HCT116 (cell line): ENCODE measurements around the gene ADGRA1. TPM values are rescaled to one million over a fixed set of nuclear protein-coding genes. Genes with fewer than 3 reads are reported as not detected.

Source experiments
- ATAC-seq: fragments of 200-7000 bp; cut with Tn5 transposase; 2 replicates; pipeline ENCODE4 v1.9.1; 2020; ENCODE audit warnings: mild to moderate bottlenecking, moderate library complexity
- BruUV-seq: library from RNA; stranded (reverse); fragments of 400-500 nt; replicated peaks from 2 replicates; lab custom pipeline; 2021; lab: Mats Ljungman, UMichigan
- CTCF ChIA-PET: fragments of 300-600 bp; sonication (Branson Sonifier 250); formaldehyde crosslinking; loops from one replicate; lab custom pipeline; 2021; ENCODE audit warnings: antibody characterized with exemption; lab: Charles Lee
- POLR2A ChIA-PET: fragments of 300-600, 350-600 bp; sonication (Branson Sonifier 250); formaldehyde crosslinking; loops from one replicate; lab custom pipeline; 2021; ENCODE audit warnings: antibody characterized with exemption; lab: Charles Lee
- RAD21 ChIA-PET, 2 experiments: fragments of 300-600 bp; sonication (Branson Sonifier 250); formaldehyde crosslinking; loops; one replicate each; lab custom pipeline; 2023; ENCODE audit warnings: low total read pairs in 2 of 2; ENCODE audit not compliant: uncharacterized antibody in 2 of 2, unreplicated experiment in 2 of 2, low non-redundant PET in 1 of 2; lab: Charles Lee
- DNase-seq: peaks from one replicate; pipeline ENCODE4 v3.0.0-alpha.2; 2010; ENCODE audit warnings: low read depth, low spot score
- H2AFZ ChIP-seq: fragments of 200-600 bp; shearing (Covaris generic), sonication (generic); 2 replicates; pipeline ENCODE4 v1.6.1; 2017; ENCODE audit warnings: low read depth, mixed run types, mixed read lengths, antibody characterized with exemption, low read length; ENCODE audit not compliant: poor library complexity, severe bottlenecking
- H3K27ac ChIP-seq: 2 replicates; pipeline ENCODE4 v1.5.1; 2012; ENCODE audit warnings: low read depth, low read length
- H3K27me3 ChIP-seq: fragments of 200-600 bp; sonication (generic); 2 replicates; pipeline ENCODE4 v1.6.1; 2016; ENCODE audit warnings: mixed run types, low read length, mixed read lengths; ENCODE audit not compliant: insufficient read depth
- H3K36me3 ChIP-seq, 2 experiments: fragments of 200-500 bp in 1 of 2; fragments of 200-600 bp in 1 of 2; sonication (Bioruptor generic) in 1 of 2; sonication (generic) in 1 of 2; 2 replicates each; pipeline versions ENCODE4 v1.5.1 to v1.6.1; 2014 to 2016; ENCODE audit warnings: low read length in 2 of 2, inconsistent platforms in 1 of 2, mixed read lengths in 1 of 2, mixed run types in 1 of 2; ENCODE audit not compliant: insufficient read depth in 2 of 2, control insufficient read depth in 1 of 2
- H3K4me1 ChIP-seq, 2 experiments: fragments of 200-600 bp in 1 of 2; sonication (generic) in 1 of 2; 2 replicates each; pipeline versions ENCODE4 v1.5.1 to v1.6.1; 2012 to 2017; ENCODE audit warnings: low read length in 2 of 2, inconsistent platforms in 1 of 2, mild to moderate bottlenecking in 1 of 2, mixed read lengths in 1 of 2, mixed run types in 1 of 2, moderate library complexity in 1 of 2; ENCODE audit not compliant: insufficient read depth in 2 of 2, control insufficient read depth in 1 of 2
- H3K4me2 ChIP-seq: fragments of 200-600 bp; sonication (generic); 2 replicates; pipeline ENCODE4 v1.6.1; 2017; ENCODE audit warnings: mixed run types, low read length, mixed read lengths
- H3K4me3 ChIP-seq, 2 experiments: fragments of 200-600 bp in 1 of 2; sonication (generic) in 1 of 2; replicated peaks in 1 of 2; 2 replicates each; pipeline ENCODE4 v1.5.1; 2011 to 2016; ENCODE audit warnings: low read length in 2 of 2, control low read depth in 1 of 2, low read depth in 1 of 2, mild to moderate bottlenecking in 1 of 2, mixed read lengths in 1 of 2, mixed run types in 1 of 2
- H3K79me2 ChIP-seq: fragments of 200-600 bp; sonication (generic); 2 replicates; pipeline ENCODE4 v1.6.1; 2017; ENCODE audit warnings: mild to moderate bottlenecking, mixed run types, low read length, moderate library complexity, mixed read lengths; ENCODE audit not compliant: insufficient read depth
- H3K9ac ChIP-seq: fragments of 200-600 bp; sonication (generic); 2 replicates; pipeline ENCODE4 v1.6.1; 2016; ENCODE audit warnings: low read length, mixed read lengths
- H3K9me2 ChIP-seq: fragments of 200-600 bp; sonication (generic), shearing (Covaris generic); 2 replicates; pipeline ENCODE4 v1.6.1; 2017; ENCODE audit warnings: mixed run types, mild to moderate bottlenecking, moderate library complexity; ENCODE audit not compliant: insufficient read depth
- H3K9me3 ChIP-seq, 2 experiments: fragments of 200-500 bp in 1 of 2; fragments of 200-600 bp in 1 of 2; sonication (Bioruptor generic) in 1 of 2; sonication (generic) in 1 of 2; 2 replicates each; pipeline ENCODE4 v1.6.1; 2014 to 2017; ENCODE audit warnings: low read length in 2 of 2, mixed read lengths in 2 of 2, inconsistent platforms in 1 of 2, low read depth in 1 of 2, mild to moderate bottlenecking in 1 of 2, mixed run types in 1 of 2, moderate library complexity in 1 of 2; ENCODE audit not compliant: control insufficient read depth in 1 of 2, insufficient read depth in 1 of 2
- H4K20me1 ChIP-seq: fragments of 200-600 bp; sonication (generic), shearing (Covaris generic); 2 replicates; pipeline ENCODE4 v1.6.1; 2017; ENCODE audit warnings: mixed run types, mild to moderate bottlenecking, moderate library complexity; ENCODE audit not compliant: insufficient read depth
- CBX3 ChIP-seq: IDR thresholded peaks from 2 replicates; pipeline ENCODE4 v1.6.1; 2012; ENCODE audit warnings: low read depth
- EZH2 ChIP-seq: fragments of 200-600 bp; sonication (generic); IDR thresholded peaks from 2 replicates; pipeline ENCODE4 v1.6.1; 2017; ENCODE audit warnings: antibody characterized with exemption, mixed run types
- EZH2phosphoT487 ChIP-seq: fragments of 200-600 bp; IDR thresholded peaks from 2 replicates; pipeline ENCODE4 v1.6.1; 2018; ENCODE audit warnings: antibody characterized with exemption, borderline replicate concordance
- FOSL1 ChIP-seq: IDR thresholded peaks from 2 replicates; pipeline ENCODE4 v1.6.1; 2012; ENCODE audit warnings: low read depth
- RAD21 ChIP-seq: IDR thresholded peaks from 2 replicates; pipeline ENCODE4 v1.6.1; 2012; ENCODE audit warnings: low read depth, mild to moderate bottlenecking
- SRF ChIP-seq: IDR thresholded peaks from 2 replicates; pipeline ENCODE4 v1.6.1; 2012; ENCODE audit warnings: low read depth
- YY1 ChIP-seq: IDR thresholded peaks from 2 replicates; pipeline ENCODE4 v1.6.1; 2011; ENCODE audit warnings: low read length, low read depth, moderate library complexity, mild to moderate bottlenecking; ENCODE audit not compliant: insufficient replicate concordance; ENCODE audit errors: extremely low read depth
- intact Hi-C: fragments of 100-400 bp; cut with micrococcal nuclease; formaldehyde crosslinking; loops from 2 replicates; pipeline ENCODE4 v1.10.0; 2022
- total RNA-seq: library from RNA; stranded (reverse); gene quantifications from one replicate; pipeline ENCODE4 v1.2.1, GENCODE V29; 2021; ENCODE audit not compliant: unreplicated experiment
- TF ChIP-seq, protein P1 (sequence below): IDR thresholded peaks from 2 replicates; pipeline ENCODE4 v1.6.1; 2012
- TF ChIP-seq, protein P2 (sequence below), 3 experiments: fragments of 200-600 bp in 1 of 3; sonication (generic) in 1 of 3; IDR thresholded peaks in 2 of 3; conservative IDR thresholded peaks in 1 of 3; 2 replicates each; pipeline ENCODE4 v1.5.1; 2012 to 2017; ENCODE audit warnings: low read depth in 2 of 3, low read length in 2 of 3, antibody characterized with exemption in 1 of 3, borderline replicate concordance in 1 of 3, control low read depth in 1 of 3, mild to moderate bottlenecking in 1 of 3, mixed read lengths in 1 of 3, mixed run types in 1 of 3, moderate library complexity in 1 of 3; ENCODE audit not compliant: insufficient read depth in 1 of 3

The ADGRA1 gene
- total RNA-seq, 1 experiment from 2014 or later: not detected

DNA sequence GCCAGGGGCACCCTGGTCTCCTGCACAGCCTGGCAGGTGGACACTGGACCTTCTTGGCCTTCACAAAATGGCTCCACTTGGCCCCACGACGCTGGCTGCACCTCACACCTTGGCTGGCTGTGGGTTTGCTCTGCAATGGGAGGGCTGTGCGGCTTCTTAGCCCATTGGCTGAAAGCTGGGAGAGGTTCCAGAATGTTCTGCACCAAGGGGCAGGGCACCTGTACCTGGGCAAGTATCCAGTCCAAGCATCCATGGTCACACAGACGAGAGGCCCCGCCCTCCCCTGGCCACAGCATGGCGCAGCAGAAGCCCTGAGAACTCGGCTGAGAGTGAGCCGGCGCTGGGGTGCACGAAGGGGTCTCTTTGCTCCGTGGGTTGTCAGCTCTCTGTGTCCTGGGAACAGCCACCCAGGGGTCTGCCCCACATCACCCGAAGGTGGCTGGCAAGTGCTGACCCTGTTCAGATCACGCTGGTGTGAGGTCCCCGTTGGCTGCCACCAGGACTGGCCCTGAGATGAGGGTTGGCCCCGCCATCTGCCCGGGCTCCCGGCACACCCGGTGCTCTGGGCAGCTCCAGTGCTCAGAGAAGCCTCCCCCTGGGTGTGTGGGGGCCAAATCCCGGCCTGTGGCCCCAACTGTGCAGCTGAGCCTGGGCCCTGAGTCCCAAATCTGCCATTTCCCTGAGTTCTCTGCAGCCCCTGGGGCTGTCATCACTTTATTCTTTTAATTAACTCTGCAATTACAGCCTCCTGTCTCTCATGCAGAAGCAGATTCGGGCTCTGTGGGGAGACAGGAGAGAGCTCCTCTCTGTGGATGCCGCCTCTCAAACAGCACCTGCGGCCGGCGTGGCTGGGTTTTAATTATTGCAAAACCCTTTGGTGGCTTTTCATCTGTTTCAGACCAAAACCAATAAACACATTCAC, 19.4 kb upstream of the ADGRA1 start:
- no peak for DNase-seq
- Histone ChIP-seq H3K4me3 (no peak overlapping the region), H4K20me1 (no peaks in the 10 kb centered on the region), H3K9ac (no peak overlapping the region), H3K9me2 (no peaks in the 10 kb centered on the region), H3K27ac (no peak overlapping the region), H3K4me1 (no peaks in the 10 kb centered on the region), H3K79me2 (no peaks in the 10 kb centered on the region), H3K4me2 (no peak overlapping the region), H2AFZ (no peak overlapping the region), H3K9me3 (no peaks in the 10 kb centered on the region), H3K27me3 (no peaks in the 10 kb centered on the region), H3K36me3 (no peaks in the 10 kb centered on the region)
- ATAC-seq: no peak
- TF ChIP-seq, protein P1, sequence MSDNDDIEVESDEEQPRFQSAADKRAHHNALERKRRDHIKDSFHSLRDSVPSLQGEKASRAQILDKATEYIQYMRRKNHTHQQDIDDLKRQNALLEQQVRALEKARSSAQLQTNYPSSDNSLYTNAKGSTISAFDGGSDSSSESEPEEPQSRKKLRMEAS: no peak
- TF ChIP-seq SRF (no peak), EZH2 (no peak), FOSL1 (no peak), CBX3 (no peak), YY1 (no peak), RAD21 (no peak), EZH2phosphoT487 (no peak)
- TF ChIP-seq, protein P2, sequence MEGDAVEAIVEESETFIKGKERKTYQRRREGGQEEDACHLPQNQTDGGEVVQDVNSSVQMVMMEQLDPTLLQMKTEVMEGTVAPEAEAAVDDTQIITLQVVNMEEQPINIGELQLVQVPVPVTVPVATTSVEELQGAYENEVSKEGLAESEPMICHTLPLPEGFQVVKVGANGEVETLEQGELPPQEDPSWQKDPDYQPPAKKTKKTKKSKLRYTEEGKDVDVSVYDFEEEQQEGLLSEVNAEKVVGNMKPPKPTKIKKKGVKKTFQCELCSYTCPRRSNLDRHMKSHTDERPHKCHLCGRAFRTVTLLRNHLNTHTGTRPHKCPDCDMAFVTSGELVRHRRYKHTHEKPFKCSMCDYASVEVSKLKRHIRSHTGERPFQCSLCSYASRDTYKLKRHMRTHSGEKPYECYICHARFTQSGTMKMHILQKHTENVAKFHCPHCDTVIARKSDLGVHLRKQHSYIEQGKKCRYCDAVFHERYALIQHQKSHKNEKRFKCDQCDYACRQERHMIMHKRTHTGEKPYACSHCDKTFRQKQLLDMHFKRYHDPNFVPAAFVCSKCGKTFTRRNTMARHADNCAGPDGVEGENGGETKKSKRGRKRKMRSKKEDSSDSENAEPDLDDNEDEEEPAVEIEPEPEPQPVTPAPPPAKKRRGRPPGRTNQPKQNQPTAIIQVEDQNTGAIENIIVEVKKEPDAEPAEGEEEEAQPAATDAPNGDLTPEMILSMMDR (IDR thresholded peaks at IDR 0.05 in 2 of 3, conservative IDR thresholded peaks at IDR 0.05 in 1 of 3; ENCODE audit: borderline replicate concordance in 1 of 3, insufficient read depth in 1 of 3, low read depth in 2 of 3, low read length in 2 of 3): no peak
- RAD21 ChIA-PET: no interaction called here
- intact Hi-C loops: no loop called here
- BruUV-seq: no TSS peak
- POLR2A ChIA-PET: no interaction called here
- CTCF ChIA-PET: no interaction called here
